ENCODE measurements around the gene HSPA8.

HSPA8 gene

GRCh38 chr11:123057661-123058305, 4.2 kb downstream of the HSPA8 start:
- Histone ChIP-seq H3K14ac (ENCODE audit: low read length) (no peak overlapping the region), H3K36me3 (replicated peaks in 1 of 2; ENCODE audit: control insufficient read depth in 2 of 2, insufficient read depth in 2 of 2, low read length in 2 of 2) (peaks cover 44 to 80% of the 10 kb centered on the region in 2 donors)
- no peak for DNase-seq (ENCODE audit: low spot score)

GRCh38 chr11:123056835-123057491, 5.0 kb downstream of the HSPA8 start:
- no CpG with 5 or more reads among the region's 3 CpGs for WGBS, 2 donors (ENCODE audit: extremely low coverage in 2 of 2, insufficient read length in 2 of 2, insufficient replicate concordance in 1 of 2)
- H3K36me3 ChIP-seq (replicated peaks in 1 of 2; ENCODE audit: control insufficient read depth in 2 of 2, insufficient read depth in 2 of 2, low read length in 2 of 2) = peaks cover 44 to 80% of the 10 kb centered on the region in 2 donors
- H3K4me1 ChIP-seq (ENCODE audit: control insufficient read depth in 2 of 2, insufficient read depth in 1 of 2, low read depth in 1 of 2, low read length in 2 of 2) = peaks cover 3 to 16% of the 10 kb centered on the region in 2 donors
- no peak overlapping the region for H4K91ac ChIP-seq (ENCODE audit: low read depth, low read length, poor library complexity)
- H2BK120ac ChIP-seq (ENCODE audit: low read depth, low read length) = no peak overlapping the region
- no peak overlapping the region for H3K4me3 ChIP-seq (ENCODE audit: low read length in 2 of 2)
- H3K27me3 ChIP-seq (ENCODE audit: control insufficient read depth in 3 of 3, insufficient read depth in 3 of 3, low read depth in 1 of 3, low read length in 3 of 3) = no peaks in the 10 kb centered on the region
- H2AFZ ChIP-seq (ENCODE audit: low read length) = no peak overlapping the region
- H4K8ac ChIP-seq (ENCODE audit: low read depth, low read length) = no peak overlapping the region
- H3K27ac ChIP-seq (replicated peaks; ENCODE audit: low read length) = no peak overlapping the region
- no peak overlapping the region for H3K4ac ChIP-seq (ENCODE audit: low read length)
- no peak overlapping the region for H2BK12ac ChIP-seq (ENCODE audit: low read length)
- H2BK15ac ChIP-seq (ENCODE audit: low read length) = no peak overlapping the region
- H3K18ac ChIP-seq (ENCODE audit: low read length) = no peak overlapping the region
- H3K23ac ChIP-seq (ENCODE audit: low read depth, low read length, poor library complexity) = no peak overlapping the region
- H3K9me3 ChIP-seq (replicated peaks in 1 of 2; ENCODE audit: control insufficient read depth in 2 of 2, insufficient read depth in 1 of 2, low read depth in 1 of 2, low read length in 2 of 2) = no peaks in the 10 kb centered on the region
- H2BK5ac ChIP-seq (ENCODE audit: low read length) = no peak overlapping the region
- H3K9ac ChIP-seq (ENCODE audit: low read depth, low read length, poor library complexity) = no peak overlapping the region
- H3K14ac ChIP-seq (ENCODE audit: low read length) = no peak overlapping the region
- no peaks in the 10 kb centered on the region for H3K79me1 ChIP-seq (ENCODE audit: low read depth, low read length)
- H2AK5ac ChIP-seq (ENCODE audit: low read depth, low read length) = no peak overlapping the region
- H3K4me2 ChIP-seq (ENCODE audit: insufficient read depth, low read length, poor library complexity, severe bottlenecking) = no peak overlapping the region
- DNase-seq (ENCODE audit: low spot score) = no peak

More at GRCh38 chr11:123057661-123058305, 4.2 kb downstream of the HSPA8 start:
- Histone ChIP-seq H2BK120ac (ENCODE audit: low read depth, low read length) (no peak overlapping the region), H2BK12ac (ENCODE audit: low read length) (no peak overlapping the region), H3K27me3 (ENCODE audit: control insufficient read depth in 3 of 3, insufficient read depth in 3 of 3, low read depth in 1 of 3, low read length in 3 of 3) (no peaks in the 10 kb centered on the region), H3K23ac (ENCODE audit: low read depth, low read length, poor library complexity) (no peak overlapping the region), H3K4me2 (ENCODE audit: insufficient read depth, low read length, poor library complexity, severe bottlenecking) (no peak overlapping the region), H3K27ac (replicated peaks; ENCODE audit: low read length) (no peak overlapping the region), H3K9me3 (replicated peaks in 1 of 2; ENCODE audit: control insufficient read depth in 2 of 2, insufficient read depth in 1 of 2, low read depth in 1 of 2, low read length in 2 of 2) (no peaks in the 10 kb centered on the region), H3K9ac (ENCODE audit: low read depth, low read length, poor library complexity) (no peak overlapping the region), H4K8ac (ENCODE audit: low read depth, low read length) (no peak overlapping the region), H3K4ac (ENCODE audit: low read length) (no peak overlapping the region), H2BK15ac (ENCODE audit: low read length) (no peak overlapping the region), H3K18ac (ENCODE audit: low read length) (no peak overlapping the region), H3K4me1 (ENCODE audit: control insufficient read depth in 2 of 2, insufficient read depth in 1 of 2, low read depth in 1 of 2, low read length in 2 of 2) (peaks cover 3 to 16% of the 10 kb centered on the region in 2 donors), H3K79me1 (ENCODE audit: low read depth, low read length) (no peaks in the 10 kb centered on the region), H4K91ac (ENCODE audit: low read depth, low read length, poor library complexity) (no peak overlapping the region), H2AFZ (ENCODE audit: low read length) (no peak overlapping the region), H3K4me3 (ENCODE audit: low read length in 2 of 2) (no peak overlapping the region), H2AK5ac (ENCODE audit: low read depth, low read length) (no peak overlapping the region), H2BK5ac (ENCODE audit: low read length) (no peak overlapping the region)
- WGBS, 2 donors (ENCODE audit: extremely low coverage in 2 of 2, insufficient read length in 2 of 2, insufficient replicate concordance in 1 of 2) = no CpG with 5 or more reads among the region's 5 CpGs

GRCh38 chr11:123055191-123055901, 6.6 kb downstream of the HSPA8 start:
- Histone ChIP-seq H3K4me1 (ENCODE audit: control insufficient read depth in 2 of 2, insufficient read depth in 1 of 2, low read depth in 1 of 2, low read length in 2 of 2) (peaks cover 2 to 16% of the 10 kb centered on the region in 2 donors), H3K27ac (replicated peaks; ENCODE audit: low read length) (peak overlapping the region; percentile 36), H3K23ac (ENCODE audit: low read depth, low read length, poor library complexity) (no peak overlapping the region), H2BK15ac (ENCODE audit: low read length) (no peak overlapping the region), H3K9me3 (replicated peaks in 1 of 2; ENCODE audit: control insufficient read depth in 2 of 2, insufficient read depth in 1 of 2, low read depth in 1 of 2, low read length in 2 of 2) (no peaks in the 10 kb centered on the region), H3K4me2 (ENCODE audit: insufficient read depth, low read length, poor library complexity, severe bottlenecking) (no peak overlapping the region), H2BK120ac (ENCODE audit: low read depth, low read length) (no peak overlapping the region), H4K91ac (ENCODE audit: low read depth, low read length, poor library complexity) (no peak overlapping the region), H3K4ac (ENCODE audit: low read length) (no peak overlapping the region), H3K79me1 (ENCODE audit: low read depth, low read length) (no peaks in the 10 kb centered on the region), H2AFZ (ENCODE audit: low read length) (no peak overlapping the region), H3K4me3 (ENCODE audit: low read length in 2 of 2) (no peak overlapping the region), H2AK5ac (ENCODE audit: low read depth, low read length) (no peak overlapping the region), H3K18ac (ENCODE audit: low read length) (no peak overlapping the region), H3K14ac (ENCODE audit: low read length) (no peak overlapping the region), H3K27me3 (ENCODE audit: control insufficient read depth in 3 of 3, insufficient read depth in 3 of 3, low read depth in 1 of 3, low read length in 3 of 3) (no peaks in the 10 kb centered on the region), H2BK12ac (ENCODE audit: low read length) (no peak overlapping the region), H2BK5ac (ENCODE audit: low read length) (no peak overlapping the region), H4K8ac (ENCODE audit: low read depth, low read length) (no peak overlapping the region), H3K9ac (ENCODE audit: low read depth, low read length, poor library complexity) (no peak overlapping the region), H3K36me3 (replicated peaks in 1 of 2; ENCODE audit: control insufficient read depth in 2 of 2, insufficient read depth in 2 of 2, low read length in 2 of 2) (peaks cover 42 to 68% of the 10 kb centered on the region in 2 donors)
- WGBS, 2 donors (ENCODE audit: extremely low coverage in 2 of 2, insufficient read length in 2 of 2, insufficient replicate concordance in 1 of 2) = no CpG with 5 or more reads among the region's 6 CpGs
- no peak for DNase-seq (ENCODE audit: low spot score)
